Hepatocyte (in vitro differentiated cells): ENCODE results near the gene TMX3. TPM values are rescaled to one million over a fixed set of nuclear protein-coding genes. Genes with fewer than 3 reads are reported as not detected.

Experiments used
- DNase-seq: peaks from one replicate; pipeline ENCODE4 v3.0.0-alpha.2; 2016; ENCODE audit warnings: low spot score
- H2AFZ ChIP-seq: fragments of 200-600 bp; sonication (generic); 2 replicates; pipeline ENCODE4 v1.6.0; 2016; ENCODE audit warnings: antibody characterized with exemption, mild to moderate bottlenecking
- H3K27ac ChIP-seq: fragments of 200-600 bp; sonication (generic); 2 replicates; pipeline ENCODE4 v1.5.1; 2016; ENCODE audit warnings: mild to moderate bottlenecking
- H3K27me3 ChIP-seq: fragments of 200-600 bp; sonication (generic); 2 replicates; pipeline ENCODE4 v1.6.1; 2016
- H3K36me3 ChIP-seq: fragments of 200-600 bp; sonication (generic); replicated peaks from 2 replicates; pipeline ENCODE4 v1.5.1; 2016; ENCODE audit warnings: low read depth; ENCODE audit not compliant: insufficient read depth
- H3K4me1 ChIP-seq: fragments of 200-600 bp; sonication (generic); 2 replicates; pipeline ENCODE4 v1.5.1; 2016; ENCODE audit warnings: mild to moderate bottlenecking, moderate library complexity; ENCODE audit not compliant: insufficient read depth
- H3K4me2 ChIP-seq: fragments of 200-600 bp; sonication (generic); 2 replicates; pipeline ENCODE4 v1.6.0; 2016
- H3K4me3 ChIP-seq: fragments of 200-600 bp; sonication (generic); 2 replicates; pipeline ENCODE4 v1.5.1; 2016; ENCODE audit warnings: mild to moderate bottlenecking
- H3K79me2 ChIP-seq: fragments of 200-600 bp; sonication (generic); 2 replicates; pipeline ENCODE4 v1.6.0; 2017; ENCODE audit warnings: mild to moderate bottlenecking
- H3K9me2 ChIP-seq: fragments of 200-600 bp; sonication (generic); replicated peaks from 2 replicates; pipeline ENCODE4 v1.6.0; 2017; ENCODE audit warnings: mild to moderate bottlenecking; ENCODE audit not compliant: insufficient read depth
- H3K9me3 ChIP-seq: fragments of 200-600 bp; sonication (generic); 2 replicates; pipeline ENCODE4 v1.5.1; 2016; ENCODE audit warnings: low read depth, mild to moderate bottlenecking
- H4K20me1 ChIP-seq: fragments of 200-600 bp; sonication (generic); 2 replicates; pipeline ENCODE4 v1.6.0; 2016; ENCODE audit warnings: mild to moderate bottlenecking; ENCODE audit not compliant: insufficient read depth, poor library complexity, severe bottlenecking
- CTCF ChIP-seq: fragments of 200-600 bp; sonication (generic); IDR thresholded peaks from 2 replicates; pipeline ENCODE4 v1.5.1; 2016; ENCODE audit warnings: antibody characterized with exemption, mild to moderate bottlenecking; ENCODE audit not compliant: poor library complexity
- EZH2 ChIP-seq: fragments of 200-600 bp; sonication (generic); IDR thresholded peaks from 2 replicates; pipeline ENCODE4 v1.6.1; 2016; ENCODE audit warnings: antibody characterized with exemption, mild to moderate bottlenecking, borderline replicate concordance
- EZH2phosphoT487 ChIP-seq: fragments of 200-600 bp; sonication (generic); IDR thresholded peaks from one replicate; pipeline ENCODE4 v1.6.1; 2018; ENCODE audit warnings: antibody characterized with exemption, mild to moderate bottlenecking, low read depth, moderate library complexity; ENCODE audit not compliant: unreplicated experiment, severe bottlenecking
- WGBS: methylation state at CpG from one replicate; pipeline ENCODE4 v1.1.6; 2016; ENCODE audit warnings: low lambda C conversion rate; ENCODE audit errors: missing lambda C conversion rate; 5-methylcytosine and 5-hydroxymethylcytosine counted together
- polyA plus RNA-seq: library from polyadenylated mRNA; unstranded; fragments of >200 nt; fragmentation: Nextera tagmentation; extraction: Ambion mirVana; gene quantifications from 2 replicates; pipeline ENCODE4 v1.2.1, GENCODE V29; 2016
- total RNA-seq: library from RNA; depleted of rRNA; stranded (reverse); fragments of >200 nt; gene quantifications from 2 replicates; pipeline ENCODE4 v1.2.3, GENCODE V29; 2014

The TMX3 gene
- total and polyA plus RNA-seq, 2 experiments from 2014 or later, result 15.1 to 40.2 TPM

DNA sequence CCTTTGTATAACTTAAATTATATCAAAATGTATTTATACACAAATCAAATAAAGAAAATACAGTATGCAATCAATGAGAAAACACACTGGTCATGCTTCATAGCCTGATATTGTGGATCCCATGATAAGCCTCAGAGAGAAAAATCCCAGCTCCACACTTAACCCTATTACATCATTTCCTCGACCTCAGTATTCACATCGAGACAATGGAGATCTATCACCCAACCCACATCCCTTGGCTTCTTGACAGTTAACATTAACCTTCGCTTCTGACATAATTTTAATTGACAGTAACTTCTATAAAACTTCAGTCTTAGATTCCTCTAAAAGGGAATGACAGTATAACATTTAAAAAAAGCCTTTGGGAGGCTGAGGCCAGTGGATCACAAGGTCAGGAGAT, 11.6 kb downstream of the TMX3 start:
- WGBS, result 93% methylated on average over 3 of the region's 3 CpGs
- TF ChIP-seq EZH2phosphoT487 (no peak), CTCF (no peak), EZH2 (no peak)
- DNase-seq, result no peak
- Histone ChIP-seq H3K4me2 (no peak overlapping the region), H3K79me2 (peaks cover 46% of the 10 kb centered on the region), H3K9me3 (no peaks in the 10 kb centered on the region), H3K4me1 (no peaks in the 10 kb centered on the region), H3K9me2 (no peaks in the 10 kb centered on the region), H3K36me3 (no peaks in the 10 kb centered on the region), H2AFZ (no peak overlapping the region), H3K27ac (no peak overlapping the region), H3K27me3 (no peaks in the 10 kb centered on the region), H4K20me1 (no peaks in the 10 kb centered on the region), H3K4me3 (no peak overlapping the region)

DNA sequence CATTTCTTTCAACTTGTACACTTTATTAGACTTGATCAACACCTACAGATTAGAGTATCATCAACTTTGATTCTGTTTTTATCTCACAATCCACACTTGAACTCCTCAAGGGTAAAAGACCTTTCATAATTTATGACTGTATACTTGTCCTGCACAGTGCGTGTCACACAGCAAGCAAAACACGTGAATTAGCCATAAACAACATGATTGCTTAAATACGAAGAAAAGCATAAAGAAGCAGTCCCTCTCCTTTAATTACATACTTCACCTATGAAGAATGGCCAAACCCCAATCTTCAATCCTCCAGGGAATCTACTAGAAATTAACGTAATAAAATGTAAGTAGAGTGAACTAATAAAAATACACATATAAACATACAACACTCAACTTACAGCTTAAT, 13.6 kb downstream of the TMX3 start:
- WGBS, result 88% methylated on average over 4 of the region's 4 CpGs
- no peaks in the 10 kb centered on the region for H3K36me3 ChIP-seq
- TF ChIP-seq EZH2phosphoT487 (no peak), EZH2 (no peak), CTCF (no peak)

GRCh38 chr18:68699043-68699442, 15.9 kb downstream of the TMX3 start:
- Histone ChIP-seq H3K36me3 (no peaks in the 10 kb centered on the region), H3K27me3 (no peaks in the 10 kb centered on the region), H3K79me2 (peaks cover 24% of the 10 kb centered on the region), H3K27ac (no peak overlapping the region), H3K9me3 (no peaks in the 10 kb centered on the region), H4K20me1 (no peaks in the 10 kb centered on the region), H3K4me3 (no peak overlapping the region), H3K4me2 (no peak overlapping the region), H3K4me1 (no peaks in the 10 kb centered on the region), H2AFZ (no peak overlapping the region), H3K9me2 (no peaks in the 10 kb centered on the region)
- DNase-seq, result no peak
- TF ChIP-seq CTCF (no peak), EZH2 (no peak), EZH2phosphoT487 (no peak)
- WGBS, result 100% methylated on average over 1 of the region's 1 CpG

More for the DNA sequence above, 13.6 kb downstream of the TMX3 start:
- H3K4me1 ChIP-seq, result no peaks in the 10 kb centered on the region
- no peak overlapping the region for H3K4me3 ChIP-seq
- no peak overlapping the region for H3K27ac ChIP-seq
- no peak overlapping the region for H2AFZ ChIP-seq
- no peaks in the 10 kb centered on the region for H3K9me3 ChIP-seq
- H3K9me2 ChIP-seq, result no peaks in the 10 kb centered on the region
- no peak overlapping the region for H3K4me2 ChIP-seq
- DNase-seq, result no peak
- no peaks in the 10 kb centered on the region for H4K20me1 ChIP-seq
- H3K27me3 ChIP-seq, result no peaks in the 10 kb centered on the region
- peaks cover 39% of the 10 kb centered on the region for H3K79me2 ChIP-seq

DNA sequence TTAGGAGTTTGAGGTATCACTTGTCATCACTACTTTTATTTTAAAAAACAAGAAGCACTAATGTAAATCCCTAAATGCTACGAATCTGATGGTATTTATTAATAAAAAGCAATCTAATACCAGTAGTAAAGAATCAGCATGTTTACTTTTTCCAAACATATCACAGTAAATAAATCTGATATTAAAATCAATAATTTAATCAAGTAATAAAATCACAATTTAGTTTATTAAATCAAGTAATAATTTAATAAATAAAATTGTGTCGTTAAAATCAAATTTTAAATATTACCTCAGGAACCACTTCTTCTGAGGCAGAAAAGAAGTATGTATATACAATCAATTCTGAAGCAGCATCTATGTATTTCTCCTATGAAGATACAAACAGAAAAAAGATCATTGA, 18.0 kb downstream of the TMX3 start:
- Histone ChIP-seq H3K36me3 (no peaks in the 10 kb centered on the region), H2AFZ (no peak overlapping the region), H3K4me3 (no peak overlapping the region), H3K9me3 (no peaks in the 10 kb centered on the region), H3K27me3 (no peaks in the 10 kb centered on the region), H3K27ac (no peak overlapping the region), H3K4me1 (no peaks in the 10 kb centered on the region), H4K20me1 (no peaks in the 10 kb centered on the region), H3K4me2 (no peak overlapping the region), H3K79me2 (peaks cover 16% of the 10 kb centered on the region), H3K9me2 (no peaks in the 10 kb centered on the region)
- no peak for TF ChIP-seq CTCF
- TF ChIP-seq EZH2, result no peak
- TF ChIP-seq EZH2phosphoT487, result no peak
- no peak for DNase-seq
- 97% methylated on average over 2 of the region's 2 CpGs for WGBS
